H9 (cell line): ENCODE measurements around the gene NUP210. TPM values are rescaled to one million over a fixed set of nuclear protein-coding genes. Genes with fewer than 3 reads are reported as not detected.

Source experiments
- DNase-seq: peaks from one replicate; pipeline ENCODE4 v3.0.0-alpha.2; 2017
- H2AFZ ChIP-seq: one replicate; pipeline ENCODE4 v1.6.1; 2013; ENCODE audit warnings: mild to moderate bottlenecking, low read length, control low read depth, moderate library complexity
- H2AK5ac ChIP-seq: 2 replicates; pipeline ENCODE4 v1.6.1; 2013; ENCODE audit warnings: low read length, control low read depth, mixed read lengths; ENCODE audit not compliant: insufficient read length
- H2BK120ac ChIP-seq: one replicate; pipeline ENCODE4 v1.6.1; 2013; ENCODE audit warnings: low read depth, mild to moderate bottlenecking, low read length, control low read depth, inconsistent platforms; ENCODE audit not compliant: poor library complexity, severe bottlenecking
- H2BK12ac ChIP-seq: 2 replicates; pipeline ENCODE4 v1.6.1; 2013; ENCODE audit warnings: low read length, control low read depth, mixed read lengths, low read depth; ENCODE audit not compliant: insufficient read length
- H2BK15ac ChIP-seq: 2 replicates; pipeline ENCODE4 v1.6.1; 2013; ENCODE audit warnings: low read depth, low read length, control low read depth
- H2BK20ac ChIP-seq: one replicate; pipeline ENCODE4 v1.6.1; 2013; ENCODE audit warnings: low read depth, mild to moderate bottlenecking, low read length, control low read depth, inconsistent platforms; ENCODE audit not compliant: poor library complexity, severe bottlenecking
- H2BK5ac ChIP-seq: 2 replicates; pipeline ENCODE4 v1.6.1; 2013; ENCODE audit warnings: low read length, control low read depth, mixed read lengths; ENCODE audit not compliant: insufficient read length
- H3K14ac ChIP-seq: 2 replicates; pipeline ENCODE4 v1.6.1; 2013; ENCODE audit warnings: low read length, control low read depth; ENCODE audit not compliant: insufficient read depth
- H3K18ac ChIP-seq: 2 replicates; pipeline ENCODE4 v1.6.1; 2013; ENCODE audit warnings: low read depth, mild to moderate bottlenecking, mixed read lengths, low read length, control low read depth; ENCODE audit not compliant: insufficient read length
- H3K23ac ChIP-seq: 2 replicates; pipeline ENCODE4 v1.6.1; 2013; ENCODE audit warnings: low read length, control low read depth, mixed read lengths, low read depth; ENCODE audit not compliant: insufficient read length
- H3K23me2 ChIP-seq: 2 replicates; pipeline ENCODE4 v1.6.1; 2013; ENCODE audit warnings: low read depth, mild to moderate bottlenecking, mixed read lengths, low read length, control low read depth; ENCODE audit not compliant: insufficient read length, poor library complexity, severe bottlenecking
- H3K27ac ChIP-seq: 2 replicates; pipeline ENCODE4 v1.5.1; 2013; ENCODE audit warnings: low read length, control low read depth, mixed read lengths, low read depth; ENCODE audit not compliant: insufficient read length
- H3K27me3 ChIP-seq: 2 replicates; pipeline ENCODE4 v1.6.1; 2013; ENCODE audit warnings: low read length, control low read depth, inconsistent platforms; ENCODE audit not compliant: insufficient read depth
- H3K4ac ChIP-seq: 2 replicates; pipeline ENCODE4 v1.6.1; 2013; ENCODE audit warnings: low read depth, mild to moderate bottlenecking, control low read depth, inconsistent platforms, low read length, moderate library complexity
- H3K4me1 ChIP-seq: 2 replicates; pipeline ENCODE4 v1.6.1; 2013; ENCODE audit warnings: low read length, control low read depth, inconsistent platforms; ENCODE audit not compliant: insufficient read depth
- H3K4me2 ChIP-seq: 2 replicates; pipeline ENCODE4 v1.6.1; 2013; ENCODE audit warnings: low read length, control low read depth, mixed read lengths; ENCODE audit not compliant: insufficient read length, insufficient read depth
- H3K56ac ChIP-seq: 2 replicates; pipeline ENCODE4 v1.6.1; 2013; ENCODE audit warnings: low read depth, mild to moderate bottlenecking, mixed read lengths, low read length, control low read depth; ENCODE audit not compliant: insufficient read length
- H3K79me1 ChIP-seq: 2 replicates; pipeline ENCODE4 v1.6.1; 2013; ENCODE audit warnings: low read depth, mild to moderate bottlenecking, moderate library complexity, low read length, control low read depth, inconsistent platforms; ENCODE audit not compliant: insufficient read depth, poor library complexity, severe bottlenecking
- H3K79me2 ChIP-seq: 2 replicates; pipeline ENCODE4 v1.6.1; 2013; ENCODE audit warnings: low read length, control low read depth, inconsistent platforms; ENCODE audit not compliant: insufficient read depth
- H3K9ac ChIP-seq: 2 replicates; pipeline ENCODE4 v1.6.1; 2013; ENCODE audit warnings: low read length, control low read depth, mixed read lengths; ENCODE audit not compliant: insufficient read length; ENCODE audit errors: extremely low read depth
- H3K9me3 ChIP-seq: one replicate; pipeline ENCODE4 v1.6.1; 2013; ENCODE audit warnings: low read depth, low read length, inconsistent platforms; ENCODE audit not compliant: control insufficient read depth
- H3T11ph ChIP-seq: one replicate; pipeline ENCODE4 v1.6.1; 2013; ENCODE audit warnings: mild to moderate bottlenecking, low read length, control low read depth, inconsistent platforms
- H4K20me1 ChIP-seq: one replicate; pipeline ENCODE4 v1.6.1; 2013; ENCODE audit not compliant: control insufficient read depth, insufficient read length, insufficient read depth
- H4K5ac ChIP-seq: 2 replicates; pipeline ENCODE4 v1.6.1; 2013; ENCODE audit warnings: low read depth, mild to moderate bottlenecking, mixed read lengths, low read length, control low read depth; ENCODE audit not compliant: insufficient read length
- H4K8ac ChIP-seq: replicated peaks from 2 replicates; pipeline ENCODE4 v1.6.1; 2013; ENCODE audit warnings: low read length, control low read depth, mixed read lengths, low read depth; ENCODE audit not compliant: insufficient read length
- H4K91ac ChIP-seq: 2 replicates; pipeline ENCODE4 v1.6.1; 2013; ENCODE audit warnings: low read depth, mild to moderate bottlenecking, moderate library complexity, mixed read lengths, low read length, control low read depth; ENCODE audit not compliant: insufficient read length
- H3K27ac Mint-ChIP-seq, 3 experiments: 2 replicates in 2 of 3; 3 replicates in 1 of 3; pipeline ENCODE4 v1.8.0; 2020 to 2021; ENCODE audit warnings: mixed read lengths in 3 of 3, mild to moderate bottlenecking in 1 of 3, moderate library complexity in 1 of 3
- H3K27me3 Mint-ChIP-seq: 2 replicates; pipeline ENCODE4 v1.8.0; 2021; ENCODE audit warnings: low read depth, mild to moderate bottlenecking, moderate library complexity, mixed read lengths
- H3K36me3 Mint-ChIP-seq, 3 experiments: 2 replicates in 2 of 3; 3 replicates in 1 of 3; pipeline ENCODE4 v1.8.0; 2020 to 2021; ENCODE audit warnings: low read depth in 3 of 3, mixed read lengths in 3 of 3; ENCODE audit not compliant: insufficient read depth in 1 of 3
- H3K4me1 Mint-ChIP-seq, 2 experiments: 2 replicates each; pipeline ENCODE4 v1.8.0; 2020; ENCODE audit warnings: mixed read lengths in 2 of 2
- H3K4me3 Mint-ChIP-seq, 2 experiments: 2 replicates in 1 of 2; 3 replicates in 1 of 2; pipeline ENCODE4 v1.8.0; 2020 to 2021; ENCODE audit warnings: mild to moderate bottlenecking in 2 of 2, mixed read lengths in 2 of 2, moderate library complexity in 1 of 2
- H3K9me3 Mint-ChIP-seq, 2 experiments: 2 replicates in 1 of 2; 3 replicates in 1 of 2; pipeline ENCODE4 v1.8.0; 2020; ENCODE audit warnings: mild to moderate bottlenecking in 2 of 2, mixed read lengths in 2 of 2, moderate library complexity in 1 of 2
- CTCF ChIP-seq: fragments of 200-600 bp; sonication (generic); conservative IDR thresholded peaks from 3 replicates; pipeline ENCODE4 v1.8.0; 2021; ENCODE audit warnings: antibody characterized with exemption, mild to moderate bottlenecking
- WGBS: extraction: QIAGEN DNeasy Blood & Tissue Kit; methylation state at CpG from one replicate; pipeline ENCODE4 v1.1.7; 2013; ENCODE audit warnings: missing lambda C conversion rate, low lambda C conversion rate, mixed read lengths; ENCODE audit not compliant: insufficient read length; ENCODE audit errors: extremely low coverage; 5-methylcytosine and 5-hydroxymethylcytosine counted together
- total RNA-seq: library from RNA; stranded (reverse); gene quantifications from 2 replicates; pipeline ENCODE4 v1.2.1, GENCODE V29; 2021

NUP210 gene
- total RNA-seq, 1 experiment from 2014 or later: 48.8 TPM

GRCh38 chr3:13283877-13284264 lies 136.3 kb downstream of the NUP210 start:
- Histone ChIP-seq H4K8ac (no peak overlapping the region), H2AK5ac (no peak overlapping the region), H3K23me2 (peaks cover 6% of the 10 kb centered on the region), H3K79me1 (no peaks in the 10 kb centered on the region), H3T11ph (no peak overlapping the region), H2BK15ac (no peak overlapping the region), H2AFZ (no peak overlapping the region), H3K27me3 (peaks cover 5% of the 10 kb centered on the region; the same call in 1 of the 2 replicates), H2BK12ac (no peak overlapping the region), H3K4me1 (no peaks in the 10 kb centered on the region), H3K9me3 (no peaks in the 10 kb centered on the region), H4K5ac (no peak overlapping the region), H3K4ac (no peak overlapping the region), H3K23ac (no peak overlapping the region), H3K27ac (no peak overlapping the region), H4K20me1 (no peaks in the 10 kb centered on the region), H3K18ac (no peak overlapping the region), H4K91ac (no peak overlapping the region), H3K9ac (no peak overlapping the region), H2BK120ac (no peak overlapping the region), H2BK5ac (no peak overlapping the region), H2BK20ac (no peak overlapping the region), H3K79me2 (no peaks in the 10 kb centered on the region), H3K56ac (no peak overlapping the region), H3K4me2 (no peak overlapping the region), H3K14ac (no peak overlapping the region)
- Mint-ChIP-seq H3K4me1 (peaks cover 5 to 6% of the 10 kb centered on the region in 2 experiments), H3K36me3 (peaks cover 2 to 13% (median 7%) of the 10 kb centered on the region in 3 experiments), H3K9me3 (peaks cover 19% of the 10 kb centered on the region in 2 experiments), H3K27me3 (peaks cover 50% of the 10 kb centered on the region), H3K4me3 (peak overlapping the region; percentile 66 to 87), H3K27ac (peak overlapping the region in 1 of 3 experiments; percentile 80; a peak in 1 of 7 replicates)
- DNase-seq: no peak
- no peak; the same call in 2 of the 3 replicates for TF ChIP-seq CTCF
- no CpG with 5 or more reads among the region's 1 CpG for WGBS
